ENCODE results near the gene PHYKPL.

DNA sequence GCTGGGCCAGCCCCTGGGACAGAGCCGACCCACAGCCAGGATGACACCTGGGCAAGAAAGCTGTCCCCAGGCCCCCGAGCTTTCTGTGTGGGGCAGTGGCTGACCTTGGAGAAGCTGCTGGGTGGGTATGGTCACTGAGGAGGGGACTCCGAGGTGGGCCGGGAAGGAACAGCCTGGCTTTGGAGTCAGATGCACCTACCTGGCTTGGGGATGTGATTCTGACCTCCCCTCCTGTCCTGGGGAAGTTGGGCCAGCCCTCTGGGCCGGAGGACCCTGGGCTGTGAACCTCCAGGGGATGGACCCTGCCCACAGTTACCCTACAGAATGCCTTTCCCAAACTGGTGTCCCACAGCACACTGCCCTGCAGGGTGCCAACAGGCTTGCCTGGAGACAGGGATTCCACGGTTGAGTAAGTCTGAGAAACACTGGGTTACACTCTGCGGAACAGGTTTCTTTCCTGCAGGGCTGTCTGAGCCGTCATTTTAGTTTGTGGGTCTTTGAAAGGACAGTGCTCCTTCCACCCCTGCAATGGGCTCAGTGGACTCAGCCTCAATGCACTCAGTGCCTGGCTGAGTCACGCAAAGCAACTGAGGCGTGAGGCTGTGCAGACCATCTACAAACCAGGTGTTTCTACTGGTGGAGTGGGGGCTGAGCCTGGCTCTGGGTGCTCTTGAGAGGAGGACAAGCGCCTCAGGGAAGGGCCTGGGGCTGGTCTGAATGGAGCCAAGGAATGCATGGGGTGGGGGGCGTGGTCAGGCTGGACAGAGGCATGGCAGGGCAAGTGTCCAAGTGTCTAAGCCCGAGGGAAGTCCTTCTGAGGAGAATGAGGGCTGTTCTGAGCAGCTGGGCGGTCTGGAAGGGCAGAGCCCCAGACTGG is 41.3 kb upstream of the PHYKPL start:
- TF ChIP-seq POLR2A (IDR thresholded peaks at IDR 0.05) (no peak), POLR2AphosphoS5 (IDR thresholded peaks at IDR 0.05) (no peak), EP300 (IDR thresholded peaks at IDR 0.05) (no peak)
- TF ChIP-seq, protein P1, sequence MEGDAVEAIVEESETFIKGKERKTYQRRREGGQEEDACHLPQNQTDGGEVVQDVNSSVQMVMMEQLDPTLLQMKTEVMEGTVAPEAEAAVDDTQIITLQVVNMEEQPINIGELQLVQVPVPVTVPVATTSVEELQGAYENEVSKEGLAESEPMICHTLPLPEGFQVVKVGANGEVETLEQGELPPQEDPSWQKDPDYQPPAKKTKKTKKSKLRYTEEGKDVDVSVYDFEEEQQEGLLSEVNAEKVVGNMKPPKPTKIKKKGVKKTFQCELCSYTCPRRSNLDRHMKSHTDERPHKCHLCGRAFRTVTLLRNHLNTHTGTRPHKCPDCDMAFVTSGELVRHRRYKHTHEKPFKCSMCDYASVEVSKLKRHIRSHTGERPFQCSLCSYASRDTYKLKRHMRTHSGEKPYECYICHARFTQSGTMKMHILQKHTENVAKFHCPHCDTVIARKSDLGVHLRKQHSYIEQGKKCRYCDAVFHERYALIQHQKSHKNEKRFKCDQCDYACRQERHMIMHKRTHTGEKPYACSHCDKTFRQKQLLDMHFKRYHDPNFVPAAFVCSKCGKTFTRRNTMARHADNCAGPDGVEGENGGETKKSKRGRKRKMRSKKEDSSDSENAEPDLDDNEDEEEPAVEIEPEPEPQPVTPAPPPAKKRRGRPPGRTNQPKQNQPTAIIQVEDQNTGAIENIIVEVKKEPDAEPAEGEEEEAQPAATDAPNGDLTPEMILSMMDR (IDR thresholded peaks at IDR 0.05), result no peak
